Caco-2 (cell line): ENCODE results near the gene ERAS. TPM values are rescaled to one million over a fixed set of nuclear protein-coding genes. Genes with fewer than 3 reads are reported as not detected.

Experiments
- BruUV-seq: library from RNA; stranded (reverse); fragments of 400-500 nt; replicated peaks from 2 replicates; lab custom pipeline; 2021; lab: Mats Ljungman, UMichigan
- CTCF ChIA-PET: fragments of 300-600 bp; sonication (Branson Sonifier 250); formaldehyde crosslinking; loops from one replicate; lab custom pipeline; 2022; ENCODE audit warnings: antibody characterized with exemption; lab: Charles Lee
- POLR2A ChIA-PET: fragments of 300-600 bp; sonication (Branson Sonifier 250); formaldehyde crosslinking; loops from one replicate; lab custom pipeline; 2022; ENCODE audit warnings: antibody characterized with exemption; lab: Charles Lee
- DNase-seq, 2 experiments: peaks; one replicate each; pipeline versions ENCODE4 v3.0.0 to v3.0.0-alpha.2; 2020 to 2022
- H3K27me3 ChIP-seq: replicated peaks from 2 replicates; pipeline ENCODE4 v1.6.0; 2011; ENCODE audit warnings: low read length; ENCODE audit not compliant: control insufficient read depth, insufficient read depth
- H3K36me3 ChIP-seq: 2 replicates; pipeline ENCODE4 v1.5.1; 2011; ENCODE audit warnings: low read length; ENCODE audit not compliant: control insufficient read depth, insufficient read depth
- H3K4me1 ChIP-seq: fragments of 250-450 bp; sonication (Bioruptor Pico); 2 replicates; pipeline ENCODE4 v1.5.1; 2020; ENCODE audit warnings: mild to moderate bottlenecking
- H3K4me3 ChIP-seq: 2 replicates; pipeline ENCODE4 v1.5.1; 2011; ENCODE audit warnings: low read depth, mild to moderate bottlenecking, control low read depth, low read length
- H3K9me3 ChIP-seq: fragments of 250-450 bp; sonication (Bioruptor Pico); 2 replicates; pipeline ENCODE4 v1.5.1; 2020; ENCODE audit warnings: mild to moderate bottlenecking, moderate library complexity
- H3K27ac Mint-ChIP-seq: one replicate; pipeline ENCODE4 v1.8.0; 2022; ENCODE audit warnings: mixed read lengths; ENCODE audit not compliant: unreplicated experiment
- H3K27me3 Mint-ChIP-seq: one replicate; pipeline ENCODE4 v1.8.0; 2022; ENCODE audit warnings: mixed read lengths; ENCODE audit not compliant: insufficient read depth, unreplicated experiment
- H3K36me3 Mint-ChIP-seq: one replicate; pipeline ENCODE4 v1.8.0; 2022; ENCODE audit warnings: mild to moderate bottlenecking, mixed read lengths; ENCODE audit not compliant: insufficient read depth, unreplicated experiment
- H3K4me1 Mint-ChIP-seq: one replicate; pipeline ENCODE4 v1.8.0; 2022; ENCODE audit warnings: low read depth, mixed read lengths; ENCODE audit not compliant: unreplicated experiment
- H3K4me3 Mint-ChIP-seq: one replicate; pipeline ENCODE4 v1.8.0; 2022; ENCODE audit warnings: mild to moderate bottlenecking, moderate library complexity, mixed read lengths; ENCODE audit not compliant: unreplicated experiment
- H3K9me3 Mint-ChIP-seq: one replicate; pipeline ENCODE4 v1.8.0; 2022; ENCODE audit warnings: mixed read lengths; ENCODE audit not compliant: unreplicated experiment
- CTCF ChIP-seq, 2 experiments: fragments of 200-600 bp in 1 of 2; IDR thresholded peaks; 1 replicate in 1 of 2; 2 replicates in 1 of 2; pipeline versions ENCODE4 v1.5.1 to v1.8.0; 2011 to 2022; ENCODE audit warnings: antibody characterized with exemption in 1 of 2, control low read depth in 1 of 2, inconsistent platforms in 1 of 2, low read depth in 1 of 2, low read length in 1 of 2, mild to moderate bottlenecking in 1 of 2, moderate library complexity in 1 of 2; ENCODE audit not compliant: insufficient read depth in 1 of 2, severe bottlenecking in 1 of 2, unreplicated experiment in 1 of 2
- intact Hi-C: fragments of 100-400 bp; cut with micrococcal nuclease; formaldehyde crosslinking; loops from one replicate; pipeline ENCODE4 v1.10.0; 2022; ENCODE audit not compliant: unreplicated experiment
- total RNA-seq: library from RNA; stranded (reverse); gene quantifications from 2 replicates; pipeline ENCODE4 v1.2.3, GENCODE V29; 2022

Gene ERAS
- total RNA-seq, 1 experiment from 2014 or later: not detected

- Histone ChIP-seq H3K4me1 (peaks cover 4% of the 10 kb centered on the region), H3K27me3 (no peaks in the 10 kb centered on the region), H3K9me3 (no peaks in the 10 kb centered on the region), H3K4me3 (no peak overlapping the region), H3K36me3 (no peaks in the 10 kb centered on the region)
- intact Hi-C loops: no loop called here
- H3K4me1 Mint-ChIP-seq: peaks cover 12% of the 10 kb centered on the region
- peaks cover 6% of the 10 kb centered on the region for H3K36me3 Mint-ChIP-seq
- DNase-seq: no peak
- TF ChIP-seq CTCF (IDR thresholded peaks at IDR 0.05; ENCODE audit: insufficient read depth in 1 of 2, low read depth in 1 of 2, low read length in 1 of 2, severe bottlenecking in 1 of 2, unreplicated experiment in 1 of 2): no peak
- H3K27me3 Mint-ChIP-seq: no peaks in the 10 kb centered on the region
- peak overlapping the region; percentile 22 for H3K27ac Mint-ChIP-seq
- H3K9me3 Mint-ChIP-seq: no peaks in the 10 kb centered on the region
- H3K4me3 Mint-ChIP-seq: no peak overlapping the region
- POLR2A ChIA-PET: no interaction called here
- CTCF ChIA-PET: no interaction called here
- BruUV-seq: no TSS peak
These were observed 36.7 kb upstream of the ERAS start for GRCh38 chrX:48789366-48790220.

- Histone ChIP-seq H3K27me3 (no peaks in the 10 kb centered on the region), H3K4me1 (peaks cover 13% of the 10 kb centered on the region), H3K9me3 (no peaks in the 10 kb centered on the region), H3K4me3 (no peak overlapping the region), H3K36me3 (no peaks in the 10 kb centered on the region)
- Mint-ChIP-seq H3K4me1 (peaks cover 18% of the 10 kb centered on the region), H3K27ac (no peak overlapping the region), H3K4me3 (no peak overlapping the region), H3K9me3 (no peaks in the 10 kb centered on the region), H3K36me3 (peaks cover 6% of the 10 kb centered on the region), H3K27me3 (no peaks in the 10 kb centered on the region)
- CTCF ChIA-PET: no interaction called here
- no TSS peak for BruUV-seq
- intact Hi-C loops: no loop called here
- no peak for TF ChIP-seq CTCF (IDR thresholded peaks at IDR 0.05; ENCODE audit: insufficient read depth in 1 of 2, low read depth in 1 of 2, low read length in 1 of 2, severe bottlenecking in 1 of 2, unreplicated experiment in 1 of 2)
- POLR2A ChIA-PET: interaction anchor here (0.6 kb wide), 1 partner anchor 80 kb away, joined by 3 read pairs; no protein-coding TSS in a partner anchor
- DNase-seq: no peak
These were observed 35.8 kb upstream of the ERAS start for GRCh38 chrX:48790477-48790876.

GRCh38 chrX:48791063-48791820 lies 35.1 kb upstream of the ERAS start:
- H3K4me3 ChIP-seq: no peak overlapping the region
- peaks cover 18% of the 10 kb centered on the region for H3K4me1 Mint-ChIP-seq
- intact Hi-C loops: no loop called here
- no peak overlapping the region for H3K27ac Mint-ChIP-seq
- DNase-seq: no peak
- no peak overlapping the region for H3K4me3 Mint-ChIP-seq
- ChIA-PET CTCF (no interaction called here), POLR2A (no interaction called here)
- no peaks in the 10 kb centered on the region for H3K9me3 Mint-ChIP-seq
- BruUV-seq: no TSS peak
- no peak for TF ChIP-seq CTCF (IDR thresholded peaks at IDR 0.05; ENCODE audit: insufficient read depth in 1 of 2, low read depth in 1 of 2, low read length in 1 of 2, severe bottlenecking in 1 of 2, unreplicated experiment in 1 of 2)
- H3K36me3 ChIP-seq: no peaks in the 10 kb centered on the region
- no peaks in the 10 kb centered on the region for H3K9me3 ChIP-seq
- H3K27me3 ChIP-seq: no peaks in the 10 kb centered on the region
- H3K4me1 ChIP-seq: peaks cover 18% of the 10 kb centered on the region
- H3K27me3 Mint-ChIP-seq: no peaks in the 10 kb centered on the region
- H3K36me3 Mint-ChIP-seq: peaks cover 6% of the 10 kb centered on the region
